Measurements from ENCODE around the gene REN. TPM values are rescaled to one million over a fixed set of nuclear protein-coding genes. Genes with fewer than 3 reads are reported as not detected.

Gene REN
- total and polyA plus RNA-seq, 2 donors from 2014 or later, result 32.4 to 1,159 TPM

DNA sequence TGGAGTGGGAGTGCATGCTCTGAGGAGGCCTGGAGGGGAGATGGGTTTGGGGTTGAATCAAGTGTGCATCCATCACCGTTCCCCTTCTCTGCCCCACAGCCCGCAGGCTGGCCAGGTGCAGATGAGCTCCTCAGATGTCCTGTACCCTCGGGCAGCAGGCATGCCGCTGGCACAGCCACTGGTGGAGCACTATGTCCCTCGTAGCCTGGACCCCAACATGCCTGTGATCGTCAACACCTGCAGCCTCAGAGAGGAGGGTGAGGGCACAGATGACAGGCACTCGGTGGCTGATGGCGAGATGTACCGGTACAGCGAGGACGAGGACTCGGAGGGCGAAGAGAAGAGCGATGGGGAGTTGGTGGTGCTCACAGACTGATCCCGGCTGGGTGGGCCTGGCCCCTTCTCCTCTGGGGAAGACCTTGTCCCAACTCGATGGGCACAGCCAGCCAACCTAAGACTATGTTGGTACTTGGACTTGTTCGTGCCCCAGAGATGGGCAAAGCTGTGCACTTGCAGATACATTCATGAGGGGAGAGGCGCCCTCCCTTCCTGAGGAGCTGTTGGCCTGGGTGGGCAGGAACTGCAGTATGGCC, 40.3 kb downstream of the REN start:
- Histone ChIP-seq H3K4me3 (ENCODE audit: low read length in 3 of 3) (no peak overlapping the region), H3K9ac (ENCODE audit: low read length in 3 of 3) (no peak overlapping the region), H3K27me3 (ENCODE audit: control insufficient read depth, insufficient read depth, low read length) (no peaks in the 10 kb centered on the region), H3K27ac (ENCODE audit: low read depth in 2 of 2, low read length in 2 of 2) (peak overlapping the region in 1 of 2 donors; percentile 14), H3K9me3 (ENCODE audit: control insufficient read depth in 2 of 3, insufficient read depth in 1 of 3, low read length in 3 of 3) (no peaks in the 10 kb centered on the region), H3K4me1 (ENCODE audit: control insufficient read depth in 2 of 3, insufficient read depth in 2 of 3, low read depth in 1 of 3, low read length in 3 of 3) (peaks cover 0 to 40% (median 37%) of the 10 kb centered on the region in 3 donors), H3K36me3 (ENCODE audit: control insufficient read depth in 2 of 3, insufficient read depth in 3 of 3, low read length in 3 of 3) (peaks cover 5 to 49% (median 28%) of the 10 kb centered on the region in 3 donors)
- TF ChIP-seq, protein P1, sequence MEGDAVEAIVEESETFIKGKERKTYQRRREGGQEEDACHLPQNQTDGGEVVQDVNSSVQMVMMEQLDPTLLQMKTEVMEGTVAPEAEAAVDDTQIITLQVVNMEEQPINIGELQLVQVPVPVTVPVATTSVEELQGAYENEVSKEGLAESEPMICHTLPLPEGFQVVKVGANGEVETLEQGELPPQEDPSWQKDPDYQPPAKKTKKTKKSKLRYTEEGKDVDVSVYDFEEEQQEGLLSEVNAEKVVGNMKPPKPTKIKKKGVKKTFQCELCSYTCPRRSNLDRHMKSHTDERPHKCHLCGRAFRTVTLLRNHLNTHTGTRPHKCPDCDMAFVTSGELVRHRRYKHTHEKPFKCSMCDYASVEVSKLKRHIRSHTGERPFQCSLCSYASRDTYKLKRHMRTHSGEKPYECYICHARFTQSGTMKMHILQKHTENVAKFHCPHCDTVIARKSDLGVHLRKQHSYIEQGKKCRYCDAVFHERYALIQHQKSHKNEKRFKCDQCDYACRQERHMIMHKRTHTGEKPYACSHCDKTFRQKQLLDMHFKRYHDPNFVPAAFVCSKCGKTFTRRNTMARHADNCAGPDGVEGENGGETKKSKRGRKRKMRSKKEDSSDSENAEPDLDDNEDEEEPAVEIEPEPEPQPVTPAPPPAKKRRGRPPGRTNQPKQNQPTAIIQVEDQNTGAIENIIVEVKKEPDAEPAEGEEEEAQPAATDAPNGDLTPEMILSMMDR (IDR thresholded peaks at IDR 0.05; ENCODE audit: borderline replicate concordance, extremely low read depth, insufficient read depth), result no peak
- intact Hi-C loops (cut with DNase I), result no loop called here
- DNase-seq (no peak), FAIRE-seq (no peak)

DNA sequence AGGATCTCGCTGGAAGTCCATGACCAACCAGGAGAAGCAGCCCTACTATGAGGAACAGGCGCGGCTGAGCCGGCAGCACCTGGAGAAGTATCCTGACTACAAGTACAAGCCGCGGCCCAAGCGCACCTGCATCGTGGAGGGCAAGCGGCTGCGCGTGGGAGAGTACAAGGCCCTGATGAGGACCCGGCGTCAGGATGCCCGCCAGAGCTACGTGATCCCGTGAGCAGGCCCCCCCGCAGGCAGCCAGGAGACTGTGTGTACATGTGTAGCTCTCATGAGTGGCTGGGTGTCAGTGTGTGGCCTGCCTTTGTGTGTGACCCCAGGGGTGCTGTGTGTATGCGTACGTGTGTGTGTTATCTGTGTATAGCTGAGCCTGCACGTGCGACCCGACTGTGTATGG, 41.5 kb downstream of the REN start:
- intact Hi-C loops (cut with DNase I), result no loop called here
- Histone ChIP-seq H3K36me3 (ENCODE audit: control insufficient read depth in 2 of 3, insufficient read depth in 3 of 3, low read length in 3 of 3) (peaks cover 5 to 57% (median 28%) of the 10 kb centered on the region in 3 donors), H3K4me3 (ENCODE audit: low read length in 3 of 3) (peak overlapping the region in 1 of 3 donors; percentile 4), H3K27ac (ENCODE audit: low read depth in 2 of 2, low read length in 2 of 2) (no peak overlapping the region), H3K9me3 (ENCODE audit: control insufficient read depth in 2 of 3, insufficient read depth in 1 of 3, low read length in 3 of 3) (no peaks in the 10 kb centered on the region), H3K9ac (ENCODE audit: low read length in 3 of 3) (no peak overlapping the region), H3K4me1 (ENCODE audit: control insufficient read depth in 2 of 3, insufficient read depth in 2 of 3, low read depth in 1 of 3, low read length in 3 of 3) (peaks cover 0 to 29% (median 29%) of the 10 kb centered on the region in 3 donors), H3K27me3 (ENCODE audit: control insufficient read depth, insufficient read depth, low read length) (no peaks in the 10 kb centered on the region)
- TF ChIP-seq, protein P1 (IDR thresholded peaks at IDR 0.05; ENCODE audit: borderline replicate concordance, extremely low read depth, insufficient read depth), result no peak
- FAIRE-seq (no peak), DNase-seq (no peak)

DNA sequence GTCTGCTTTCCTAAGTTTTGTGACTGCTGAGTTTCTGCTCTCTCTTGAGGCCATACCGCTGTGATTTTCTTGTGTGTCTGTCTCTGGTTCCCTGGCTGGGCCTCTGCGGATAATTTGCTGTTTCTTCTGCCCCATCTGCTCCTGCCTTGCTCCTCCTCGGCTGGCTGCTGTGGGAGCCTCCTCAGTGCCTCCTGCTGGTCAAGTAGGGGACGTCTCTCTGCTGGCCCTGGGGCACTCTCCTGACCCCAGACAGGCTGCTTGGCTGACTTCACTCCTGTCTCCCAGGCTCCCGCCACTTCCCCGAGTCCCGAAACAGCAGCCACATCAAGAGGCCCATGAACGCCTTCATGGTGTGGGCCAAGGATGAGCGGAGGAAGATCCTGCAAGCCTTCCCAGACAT, 42.8 kb downstream of the REN start:
- Histone ChIP-seq H3K27me3 (ENCODE audit: control insufficient read depth, insufficient read depth, low read length) (no peaks in the 10 kb centered on the region), H3K9ac (ENCODE audit: low read length in 3 of 3) (no peak overlapping the region), H3K9me3 (ENCODE audit: control insufficient read depth in 2 of 3, insufficient read depth in 1 of 3, low read length in 3 of 3) (no peaks in the 10 kb centered on the region), H3K4me1 (ENCODE audit: control insufficient read depth in 2 of 3, insufficient read depth in 2 of 3, low read depth in 1 of 3, low read length in 3 of 3) (peaks cover 0 to 18% (median 16%) of the 10 kb centered on the region in 3 donors), H3K27ac (ENCODE audit: low read depth in 2 of 2, low read length in 2 of 2) (no peak overlapping the region), H3K36me3 (ENCODE audit: control insufficient read depth in 2 of 3, insufficient read depth in 3 of 3, low read length in 3 of 3) (peaks cover 5 to 68% (median 36%) of the 10 kb centered on the region in 3 donors), H3K4me3 (ENCODE audit: low read length in 3 of 3) (no peak overlapping the region)
- FAIRE-seq (no peak), DNase-seq (no peak)
- intact Hi-C loops (cut with DNase I), result no loop called here
- TF ChIP-seq, protein P1 (IDR thresholded peaks at IDR 0.05; ENCODE audit: borderline replicate concordance, extremely low read depth, insufficient read depth), result peak; percentile 23

All from kidney (tissue), 14 donors.